ENCODE data around the gene RERE.

DNA sequence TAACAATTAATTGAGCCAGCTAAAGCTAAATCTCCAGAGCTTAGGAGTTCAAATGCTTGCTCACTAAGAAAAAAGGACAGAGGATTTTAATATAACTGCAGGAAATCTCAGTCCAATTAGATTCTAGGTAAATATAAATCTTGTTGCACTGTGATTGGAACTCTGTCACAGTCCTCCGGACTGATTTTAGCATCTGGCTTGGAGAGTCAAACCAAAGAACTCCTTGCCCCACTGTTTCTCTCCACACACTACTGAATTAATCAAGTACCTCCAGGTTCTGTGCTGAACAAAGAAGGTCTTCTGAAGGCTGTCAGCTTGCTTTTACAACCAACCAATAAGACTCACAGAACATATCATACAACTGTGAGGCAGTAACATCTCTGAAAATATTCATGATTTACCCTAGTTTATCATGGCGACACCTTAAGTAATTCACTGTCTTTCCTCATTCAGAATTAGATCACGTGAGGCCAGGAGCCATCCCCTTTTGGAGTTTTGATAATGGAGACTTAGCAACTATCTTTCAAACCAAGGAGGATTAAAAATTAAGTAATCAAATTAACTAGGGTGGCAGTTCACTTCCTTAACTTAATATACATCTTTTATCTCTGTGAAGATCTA lies 176.0 kb downstream of the RERE start:
- TF ChIP-seq POLR2AphosphoS5 (IDR thresholded peaks at IDR 0.05; ENCODE audit: low read depth, low read length) (no peak), TAF1 (IDR thresholded peaks at IDR 0.05; ENCODE audit: borderline replicate concordance, low read depth, low read length) (no peak), POLR2A (IDR thresholded peaks at IDR 0.05; ENCODE audit: low read depth, low read length) (no peak)
